ENCODE measurements around the gene CEP72. TPM values are rescaled to one million over a fixed set of nuclear protein-coding genes. Genes with fewer than 3 reads are reported as not detected.
"Not testable (repeated sequence)": the region's sequence is repeated elsewhere in the genome, so short reads cannot be mapped to it uniquely, and the experiment has no call there.

Gene CEP72
- total RNA-seq, 1 experiment from 2014 or later = 14.6 TPM

DNA sequence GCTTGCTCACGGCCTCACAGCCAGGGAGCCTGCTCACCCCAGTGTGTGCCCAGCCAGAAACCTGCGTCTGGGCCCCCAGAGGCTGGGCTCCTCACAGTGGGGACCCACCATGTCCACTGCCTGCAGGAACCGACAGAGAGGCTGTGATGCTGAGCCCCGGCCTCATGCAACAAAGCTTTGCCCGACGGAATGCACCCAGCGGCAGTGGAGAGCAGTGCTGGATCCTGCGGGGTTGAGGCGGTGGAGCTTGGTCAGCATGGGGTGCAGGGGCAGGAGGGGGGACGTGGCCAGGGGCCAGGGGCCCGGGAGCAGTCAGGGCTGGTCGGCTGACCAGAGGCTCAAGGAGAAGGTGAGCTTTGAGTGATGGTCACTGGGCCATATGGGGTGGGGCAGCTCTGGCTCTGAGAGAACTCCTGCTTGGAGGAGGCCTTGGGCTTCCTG, 7.7 kb upstream of the CEP72 start:
- Histone ChIP-seq H4K20me1 (ENCODE audit: insufficient read depth, low read depth, low read length) (no peaks in the 10 kb centered on the region), H3K9ac (ENCODE audit: low read length) (no peak overlapping the region), H3K36me3 (ENCODE audit: insufficient read depth, low read length) (no peaks in the 10 kb centered on the region), H3K4me1 (ENCODE audit: low read length) (peaks cover 12% of the 10 kb centered on the region), H3K79me2 (ENCODE audit: low read length) (no peaks in the 10 kb centered on the region), H3K4me3 (ENCODE audit: low read length) (no peak overlapping the region), H2AFZ (ENCODE audit: low read length) (no peak overlapping the region), H3K9me2 (replicated peaks; ENCODE audit: insufficient read depth, low read length) (no peaks in the 10 kb centered on the region), H3K27ac (ENCODE audit: low read length) (no peak overlapping the region), H3K9me3 (ENCODE audit: low read length) (no peaks in the 10 kb centered on the region), H3K4me2 (ENCODE audit: low read depth, low read length, poor library complexity, severe bottlenecking) (no peak overlapping the region), H3K27me3 (ENCODE audit: low read length) (no peaks in the 10 kb centered on the region)
- DNase-seq = no peak

DNA sequence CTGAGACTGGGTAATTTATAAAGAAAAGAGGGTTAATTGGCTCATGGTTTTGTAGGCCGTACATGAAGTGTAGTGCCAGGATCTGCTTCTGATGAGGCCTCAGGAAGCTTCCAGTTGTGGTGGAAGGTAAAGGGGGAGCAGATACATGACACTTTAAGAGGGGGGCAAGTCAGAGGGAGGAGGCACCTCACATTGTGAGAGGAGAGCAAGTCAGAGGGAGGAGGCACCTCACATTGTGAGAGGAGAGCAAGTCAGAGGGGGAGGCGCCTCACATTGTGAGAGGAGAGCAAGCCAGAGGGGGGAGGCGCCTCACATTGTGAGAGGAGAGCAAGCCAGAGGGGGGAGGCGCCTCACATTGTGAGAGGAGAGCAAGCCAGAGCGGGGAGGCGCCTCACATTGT, 7.0 kb upstream of the CEP72 start:
- not testable (repeated sequence) for H3K9ac ChIP-seq (ENCODE audit: low read length); H3K27me3 ChIP-seq (ENCODE audit: low read length); DNase-seq

DNA sequence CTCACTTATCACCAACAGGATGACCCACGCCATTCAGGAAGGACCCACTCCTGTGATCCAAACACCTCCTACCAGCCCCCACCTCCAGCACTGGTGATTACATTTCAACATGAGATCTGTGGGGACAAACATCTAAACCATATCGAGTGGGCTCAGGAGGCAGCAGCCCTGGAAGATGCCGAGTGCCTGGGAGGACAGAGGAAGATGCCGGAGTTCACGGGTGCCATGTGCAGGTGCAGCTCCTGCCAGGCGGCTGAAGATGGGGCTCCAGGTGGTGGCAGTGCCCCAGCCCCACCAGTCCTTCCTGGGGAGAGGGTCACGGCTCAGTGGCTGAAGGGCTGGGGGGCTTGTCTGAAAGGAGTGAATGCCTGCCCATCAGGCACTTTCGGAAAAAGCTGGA, 6.1 kb upstream of the CEP72 start:
- H3K9me3 ChIP-seq (ENCODE audit: low read length) = no peaks in the 10 kb centered on the region
- no peak for DNase-seq
- no peaks in the 10 kb centered on the region for H3K9me2 ChIP-seq (replicated peaks; ENCODE audit: insufficient read depth, low read length)
- H3K9ac ChIP-seq (ENCODE audit: low read length) = no peak overlapping the region
- no peaks in the 10 kb centered on the region for H3K36me3 ChIP-seq (ENCODE audit: insufficient read depth, low read length)
- no peak overlapping the region for H3K4me3 ChIP-seq (ENCODE audit: low read length)
- H3K27ac ChIP-seq (ENCODE audit: low read length) = no peak overlapping the region
- H3K4me2 ChIP-seq (ENCODE audit: low read depth, low read length, poor library complexity, severe bottlenecking) = no peak overlapping the region
- H2AFZ ChIP-seq (ENCODE audit: low read length) = no peak overlapping the region
- no peaks in the 10 kb centered on the region for H3K27me3 ChIP-seq (ENCODE audit: low read length)
- H4K20me1 ChIP-seq (ENCODE audit: insufficient read depth, low read depth, low read length) = no peaks in the 10 kb centered on the region
- no peaks in the 10 kb centered on the region for H3K79me2 ChIP-seq (ENCODE audit: low read length)
- peaks cover 12% of the 10 kb centered on the region for H3K4me1 ChIP-seq (ENCODE audit: low read length)

More for the DNA sequence above, 7.0 kb upstream of the CEP72 start:
- not testable (repeated sequence) for H3K79me2 ChIP-seq (ENCODE audit: low read length); H3K9me2 ChIP-seq (replicated peaks; ENCODE audit: insufficient read depth, low read length); H3K4me2 ChIP-seq (ENCODE audit: low read depth, low read length, poor library complexity, severe bottlenecking); H4K20me1 ChIP-seq (ENCODE audit: insufficient read depth, low read depth, low read length); H3K36me3 ChIP-seq (ENCODE audit: insufficient read depth, low read length); H3K4me3 ChIP-seq (ENCODE audit: low read length); H3K27ac ChIP-seq (ENCODE audit: low read length); H3K9me3 ChIP-seq (ENCODE audit: low read length); H2AFZ ChIP-seq (ENCODE audit: low read length)
- H3K4me1 ChIP-seq (ENCODE audit: low read length) = peaks cover 12% of the 10 kb centered on the region

DNA sequence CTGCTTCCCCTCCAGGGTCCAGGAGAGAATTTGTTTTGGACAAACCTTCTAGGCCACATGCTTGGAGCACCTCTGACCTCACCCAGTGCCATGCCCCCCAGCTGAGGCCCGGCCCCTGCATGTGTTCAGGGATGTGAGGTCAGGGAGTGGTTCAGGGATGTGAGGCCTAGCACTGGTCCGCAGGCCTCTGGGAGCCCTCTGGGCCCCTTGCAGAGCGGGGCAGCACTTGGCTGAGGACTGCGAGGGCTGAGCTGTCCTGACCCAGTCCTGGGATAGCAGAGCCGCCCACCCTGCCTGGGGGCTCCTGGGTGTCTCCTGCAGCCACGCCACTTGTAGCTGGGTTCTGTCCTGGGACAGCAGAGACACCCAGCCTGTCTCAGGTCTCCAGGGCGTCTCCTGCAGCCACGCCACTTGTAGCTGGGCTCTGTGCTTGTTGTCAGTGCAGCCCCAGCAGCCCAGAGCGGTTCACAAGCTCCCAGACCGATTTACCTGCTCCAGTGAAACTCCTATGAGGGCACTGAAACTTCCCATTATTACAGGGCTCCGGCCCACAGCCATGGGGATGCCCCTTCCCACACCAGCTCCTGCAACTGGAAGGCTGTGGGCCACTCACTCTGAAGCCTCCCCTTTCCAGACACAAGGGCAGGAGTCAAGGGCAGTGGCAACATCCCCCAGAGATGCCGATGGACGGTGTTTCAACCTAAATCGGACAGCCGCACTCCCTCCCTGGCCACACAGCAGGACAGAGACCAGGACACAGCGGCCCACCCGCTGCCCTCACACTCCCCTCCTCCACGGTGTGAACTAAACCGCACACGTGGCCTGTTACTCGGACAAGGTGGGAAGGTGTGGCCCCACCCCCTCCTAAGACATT, 5.4 kb upstream of the CEP72 start:
- Histone ChIP-seq H3K27ac (ENCODE audit: low read length) (no peak overlapping the region), H2AFZ (ENCODE audit: low read length) (no peak overlapping the region), H3K9ac (ENCODE audit: low read length) (no peak overlapping the region), H3K9me2 (replicated peaks; ENCODE audit: insufficient read depth, low read length) (no peaks in the 10 kb centered on the region), H3K9me3 (ENCODE audit: low read length) (no peaks in the 10 kb centered on the region), H3K27me3 (ENCODE audit: low read length) (no peaks in the 10 kb centered on the region), H3K36me3 (ENCODE audit: insufficient read depth, low read length) (no peaks in the 10 kb centered on the region), H4K20me1 (ENCODE audit: insufficient read depth, low read depth, low read length) (no peaks in the 10 kb centered on the region), H3K4me3 (ENCODE audit: low read length) (no peak overlapping the region), H3K79me2 (ENCODE audit: low read length) (no peaks in the 10 kb centered on the region), H3K4me2 (ENCODE audit: low read depth, low read length, poor library complexity, severe bottlenecking) (peak overlapping the region; percentile 32), H3K4me1 (ENCODE audit: low read length) (peaks cover 17% of the 10 kb centered on the region)
- no peak for DNase-seq

DNA sequence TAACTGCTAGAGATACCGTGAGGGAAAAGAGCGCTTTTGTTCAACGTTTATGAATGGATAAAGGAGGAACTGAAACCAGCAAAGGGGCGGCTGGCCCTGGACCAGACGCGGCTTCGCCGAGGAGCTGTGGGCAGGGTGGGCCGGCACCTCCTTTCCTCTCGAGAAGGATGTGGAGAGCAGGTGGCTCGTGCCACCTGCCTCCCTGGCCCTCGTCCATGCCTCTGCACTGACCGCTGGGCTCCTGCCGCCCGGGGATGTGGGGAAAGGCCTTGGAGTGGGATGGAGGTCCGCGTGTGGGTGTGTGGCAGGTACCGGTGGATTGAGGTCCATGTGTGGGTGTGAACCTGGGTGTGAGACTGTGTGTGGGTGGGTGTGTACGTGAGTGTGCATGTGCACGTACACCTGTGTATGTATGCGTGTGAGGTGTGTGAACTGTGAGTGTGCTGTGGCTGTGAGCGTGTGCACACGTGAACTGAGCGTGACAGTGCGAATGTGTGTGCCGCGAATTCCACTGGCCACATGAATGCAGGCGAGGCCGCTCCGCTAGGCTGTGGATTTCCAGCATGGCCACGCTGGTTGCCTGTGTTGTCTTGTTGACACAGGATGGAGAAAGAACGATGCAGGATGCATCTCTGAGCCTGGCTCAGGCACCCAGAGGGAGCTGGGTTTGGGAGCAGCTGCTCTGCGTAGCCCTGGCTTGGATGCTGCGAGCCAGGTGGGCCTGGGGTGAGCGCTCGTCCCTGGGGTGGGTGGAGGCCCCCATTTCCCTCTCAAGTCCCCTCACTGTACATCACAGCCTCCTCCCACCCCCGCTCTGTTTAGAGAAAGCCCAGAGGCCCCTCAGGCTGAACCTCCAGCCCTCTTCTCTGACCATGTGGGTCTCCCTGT, 4.4 kb upstream of the CEP72 start:
- no peaks in the 10 kb centered on the region for H3K9me3 ChIP-seq (ENCODE audit: low read length)
- no peak overlapping the region for H3K4me3 ChIP-seq (ENCODE audit: low read length)
- no peak overlapping the region for H3K27ac ChIP-seq (ENCODE audit: low read length)
- no peak overlapping the region for H2AFZ ChIP-seq (ENCODE audit: low read length)
- peak; percentile 82 for DNase-seq
- H3K9me2 ChIP-seq (replicated peaks; ENCODE audit: insufficient read depth, low read length) = no peaks in the 10 kb centered on the region
- H3K4me1 ChIP-seq (ENCODE audit: low read length) = peaks cover 18% of the 10 kb centered on the region
- peaks cover 4% of the 10 kb centered on the region for H3K79me2 ChIP-seq (ENCODE audit: low read length)
- H3K4me2 ChIP-seq (ENCODE audit: low read depth, low read length, poor library complexity, severe bottlenecking) = peak overlapping the region; percentile 32
- H4K20me1 ChIP-seq (ENCODE audit: insufficient read depth, low read depth, low read length) = no peaks in the 10 kb centered on the region
- H3K9ac ChIP-seq (ENCODE audit: low read length) = peak overlapping the region; percentile 10; the same call in 1 of the 2 replicates
- H3K36me3 ChIP-seq (ENCODE audit: insufficient read depth, low read length) = no peaks in the 10 kb centered on the region
- no peaks in the 10 kb centered on the region for H3K27me3 ChIP-seq (ENCODE audit: low read length)

DNA sequence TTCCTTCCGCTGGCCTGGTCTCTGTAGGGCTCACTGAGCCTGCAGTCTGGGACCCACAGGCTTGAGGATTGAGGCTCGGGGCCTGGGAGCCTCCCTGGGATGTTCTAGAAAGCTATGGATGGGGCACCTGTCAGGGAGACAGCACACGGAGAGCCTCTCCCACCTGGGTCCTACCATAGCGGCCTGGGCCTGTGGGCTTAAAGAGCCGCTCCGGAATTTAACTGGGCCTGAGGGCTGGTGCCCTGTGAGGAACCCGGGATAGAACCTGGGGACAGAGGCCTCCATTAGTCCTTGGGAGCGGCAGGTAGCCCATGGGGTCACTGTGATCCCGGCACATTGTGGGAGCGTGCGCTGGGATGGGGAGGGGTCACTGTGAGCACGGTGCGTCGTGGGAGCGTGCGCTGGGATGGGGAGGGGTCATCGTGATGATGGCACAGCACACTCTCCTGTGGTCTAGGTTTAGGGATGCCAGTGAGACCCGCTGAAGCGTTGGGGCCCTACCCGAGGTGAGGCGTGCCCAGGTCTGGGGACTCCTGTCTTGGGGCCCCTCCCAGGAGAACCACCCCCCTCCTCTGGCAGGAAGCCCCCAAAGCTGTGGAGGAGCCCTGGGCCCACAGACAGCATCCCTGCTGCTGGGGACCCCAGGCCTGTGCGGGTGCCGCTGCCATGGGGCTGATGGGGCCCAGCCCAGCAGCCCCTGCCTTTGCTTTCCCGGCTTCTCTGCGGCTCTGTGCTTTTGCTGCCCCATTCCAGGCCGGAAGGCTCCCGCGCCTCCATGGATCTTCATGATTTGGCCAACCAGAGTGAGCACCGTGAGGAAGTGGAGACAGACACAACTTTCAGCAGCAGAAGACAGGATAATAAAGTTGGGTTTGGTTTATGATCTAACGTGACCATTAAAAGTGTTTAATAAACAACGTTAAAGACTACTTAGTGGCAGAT, 3.4 kb upstream of the CEP72 start:
- Histone ChIP-seq H3K27me3 (ENCODE audit: low read length) (no peaks in the 10 kb centered on the region), H3K9ac (ENCODE audit: low read length) (no peak overlapping the region), H2AFZ (ENCODE audit: low read length) (no peak overlapping the region), H3K4me1 (ENCODE audit: low read length) (peaks cover 22% of the 10 kb centered on the region), H3K4me2 (ENCODE audit: low read depth, low read length, poor library complexity, severe bottlenecking) (no peak overlapping the region), H3K4me3 (ENCODE audit: low read length) (no peak overlapping the region), H3K9me2 (replicated peaks; ENCODE audit: insufficient read depth, low read length) (no peaks in the 10 kb centered on the region), H3K79me2 (ENCODE audit: low read length) (peaks cover 14% of the 10 kb centered on the region), H3K27ac (ENCODE audit: low read length) (no peak overlapping the region), H3K9me3 (ENCODE audit: low read length) (no peaks in the 10 kb centered on the region; the same call in 1 of the 2 replicates), H3K36me3 (ENCODE audit: insufficient read depth, low read length) (no peaks in the 10 kb centered on the region), H4K20me1 (ENCODE audit: insufficient read depth, low read depth, low read length) (no peaks in the 10 kb centered on the region)
- DNase-seq = no peak

DNA sequence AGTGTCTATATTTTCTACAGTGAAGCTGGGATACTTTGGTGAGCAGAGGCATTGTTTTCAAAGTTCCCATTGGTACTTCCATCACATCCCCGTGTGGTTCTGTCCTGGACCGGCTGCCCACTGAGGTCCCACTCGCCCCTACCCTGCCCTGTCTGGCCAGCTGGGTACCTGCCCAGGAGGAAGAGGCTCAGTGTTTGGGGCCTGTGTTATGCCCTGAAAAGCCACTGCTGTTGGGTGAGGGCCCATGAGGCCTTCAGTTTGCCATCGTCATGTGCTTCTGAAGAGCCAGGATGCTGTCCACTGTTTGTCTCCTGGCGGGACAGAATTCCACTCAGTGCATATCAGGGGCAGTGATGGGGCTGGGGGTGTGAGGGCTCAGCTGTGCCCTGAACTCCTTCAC, 2.6 kb upstream of the CEP72 start:
- Histone ChIP-seq H3K4me2 (ENCODE audit: low read depth, low read length, poor library complexity, severe bottlenecking) (no peak overlapping the region), H3K27me3 (ENCODE audit: low read length) (no peaks in the 10 kb centered on the region), H3K79me2 (ENCODE audit: low read length) (peaks cover 22% of the 10 kb centered on the region), H2AFZ (ENCODE audit: low read length) (no peak overlapping the region), H3K36me3 (ENCODE audit: insufficient read depth, low read length) (peaks cover 1% of the 10 kb centered on the region), H3K4me3 (ENCODE audit: low read length) (no peak overlapping the region), H3K4me1 (ENCODE audit: low read length) (peaks cover 22% of the 10 kb centered on the region), H3K9me2 (replicated peaks; ENCODE audit: insufficient read depth, low read length) (no peaks in the 10 kb centered on the region), H3K9me3 (ENCODE audit: low read length) (no peaks in the 10 kb centered on the region; the same call in 1 of the 2 replicates), H4K20me1 (ENCODE audit: insufficient read depth, low read depth, low read length) (no peaks in the 10 kb centered on the region), H3K9ac (ENCODE audit: low read length) (no peak overlapping the region), H3K27ac (ENCODE audit: low read length) (no peak overlapping the region)
- DNase-seq = no peak
